Endodermal cell (in vitro differentiated cells): ENCODE results near the gene SYNPO2. TPM values are rescaled to one million over a fixed set of nuclear protein-coding genes. Genes with fewer than 3 reads are reported as not detected.

Experiments
- DNase-seq: peaks from one replicate; pipeline ENCODE4 v3.0.0-alpha.2; 2017
- H3K27ac ChIP-seq: 2 replicates; pipeline ENCODE4 v1.5.1; 2013; ENCODE audit warnings: mild to moderate bottlenecking, low read depth, low read length, moderate library complexity
- H3K27me3 ChIP-seq: 2 replicates; pipeline ENCODE4 v1.6.1; 2013; ENCODE audit warnings: mild to moderate bottlenecking, low read length, moderate library complexity; ENCODE audit not compliant: insufficient read depth, control insufficient read depth, poor library complexity, severe bottlenecking
- H3K36me3 ChIP-seq: 2 replicates; pipeline ENCODE4 v1.7.0; 2013; ENCODE audit warnings: mild to moderate bottlenecking, low read length, moderate library complexity; ENCODE audit not compliant: control insufficient read depth, insufficient read depth
- H3K4me1 ChIP-seq: one replicate; pipeline ENCODE4 v1.7.0; 2013; ENCODE audit warnings: low read length; ENCODE audit not compliant: control insufficient read depth, insufficient read depth
- H3K4me3 ChIP-seq: 2 replicates; pipeline ENCODE4 v1.5.1; 2013; ENCODE audit warnings: mild to moderate bottlenecking, low read length, moderate library complexity
- H3K9ac ChIP-seq: 2 replicates; pipeline ENCODE4 v1.6.1; 2013; ENCODE audit warnings: mild to moderate bottlenecking, low read length, moderate library complexity; ENCODE audit not compliant: poor library complexity, severe bottlenecking; ENCODE audit errors: extremely low read depth
- H3K9me3 ChIP-seq: 2 replicates; pipeline ENCODE4 v1.6.1; 2013; ENCODE audit warnings: mild to moderate bottlenecking, low read length, moderate library complexity; ENCODE audit not compliant: control insufficient read depth
- H3K27ac Mint-ChIP-seq: 2 replicates; pipeline ENCODE4 v1.8.0; 2020; ENCODE audit warnings: mixed read lengths
- H3K27me3 Mint-ChIP-seq: 2 replicates; pipeline ENCODE4 v1.8.0; 2021; ENCODE audit warnings: mild to moderate bottlenecking, mixed read lengths; ENCODE audit not compliant: insufficient read depth
- H3K36me3 Mint-ChIP-seq: 2 replicates; pipeline ENCODE4 v1.8.0; 2020; ENCODE audit warnings: low read depth, mixed read lengths
- H3K4me1 Mint-ChIP-seq: 2 replicates; pipeline ENCODE4 v1.8.0; 2020; ENCODE audit warnings: mixed read lengths
- H3K4me3 Mint-ChIP-seq: 2 replicates; pipeline ENCODE4 v1.8.0; 2020; ENCODE audit warnings: mild to moderate bottlenecking, moderate library complexity, mixed read lengths
- H3K9me3 Mint-ChIP-seq: 2 replicates; pipeline ENCODE4 v1.8.0; 2020; ENCODE audit warnings: mild to moderate bottlenecking, mixed read lengths
- CTCF ChIP-seq: fragments of 200-600 bp; sonication (generic); conservative IDR thresholded peaks from 2 replicates; pipeline ENCODE4 v1.5.0; 2021; ENCODE audit warnings: antibody characterized with exemption, mild to moderate bottlenecking
- WGBS, 2 experiments: methylation state at CpG; one replicate each; pipeline versions ENCODE4 v1.1.5 to v1.1.7; 2013; ENCODE audit warnings: missing lambda C conversion rate in 2 of 2, mixed read lengths in 1 of 2; ENCODE audit not compliant: insufficient coverage in 1 of 2, insufficient read length in 1 of 2; 5-methylcytosine and 5-hydroxymethylcytosine counted together
- total RNA-seq, 2 donors: library from RNA; stranded (reverse); fragmentation: NEBNext Ultra II Directional in 1 of 2; extraction: Animal tissue kit (Norgen Biotek cat#: 25700) in 1 of 2; gene quantifications; 2 replicates in 1 of 2; 3 replicates in 1 of 2; pipeline ENCODE4 v1.2.1, GENCODE V29; 2021

Gene SYNPO2
- total RNA-seq, 2 donors from 2014 or later = 0.09 to 0.37 TPM

GRCh38 chr4:118968813-118969212 is 80.2 kb downstream of the SYNPO2 start:
- TF ChIP-seq CTCF = no peak
- H3K4me1 Mint-ChIP-seq = peaks cover 13% of the 10 kb centered on the region
- Histone ChIP-seq H3K27ac (no peak overlapping the region), H3K36me3 (no peaks in the 10 kb centered on the region), H3K9me3 (no peaks in the 10 kb centered on the region), H3K9ac (no peak overlapping the region), H3K4me1 (no peaks in the 10 kb centered on the region), H3K4me3 (no peak overlapping the region), H3K27me3 (no peaks in the 10 kb centered on the region)
- DNase-seq = no peak
- no peaks in the 10 kb centered on the region for H3K9me3 Mint-ChIP-seq
- no peaks in the 10 kb centered on the region for H3K27me3 Mint-ChIP-seq
- H3K4me3 Mint-ChIP-seq = no peak overlapping the region
- H3K27ac Mint-ChIP-seq = no peak overlapping the region
- 71 to 76% methylated on average over 3 to 6 of the region's 6 CpGs for WGBS, 2 experiments
- no peaks in the 10 kb centered on the region for H3K36me3 Mint-ChIP-seq

- peak; percentile 76 for TF ChIP-seq CTCF
- H3K27ac ChIP-seq = no peak overlapping the region
- H3K36me3 ChIP-seq = no peaks in the 10 kb centered on the region
- Mint-ChIP-seq H3K9me3 (no peaks in the 10 kb centered on the region), H3K4me3 (no peak overlapping the region), H3K36me3 (no peaks in the 10 kb centered on the region), H3K4me1 (peaks cover 13% of the 10 kb centered on the region), H3K27me3 (no peaks in the 10 kb centered on the region), H3K27ac (no peak overlapping the region)
- 46 to 53% methylated on average over 3 to 5 of the region's 5 CpGs for WGBS, 2 experiments
- no peaks in the 10 kb centered on the region for H3K27me3 ChIP-seq
- DNase-seq = peak; percentile 63
- H3K4me3 ChIP-seq = no peak overlapping the region
- H3K9me3 ChIP-seq = no peaks in the 10 kb centered on the region
- no peaks in the 10 kb centered on the region for H3K4me1 ChIP-seq
- no peak overlapping the region for H3K9ac ChIP-seq
These were observed 80.7 kb downstream of the SYNPO2 start for GRCh38 chr4:118969359-118969758.

- Mint-ChIP-seq H3K36me3 (no peaks in the 10 kb centered on the region), H3K4me1 (peaks cover 11% of the 10 kb centered on the region), H3K4me3 (no peak overlapping the region), H3K9me3 (no peaks in the 10 kb centered on the region), H3K27ac (no peak overlapping the region), H3K27me3 (no peaks in the 10 kb centered on the region)
- Histone ChIP-seq H3K9me3 (no peaks in the 10 kb centered on the region), H3K27me3 (no peaks in the 10 kb centered on the region), H3K4me3 (no peak overlapping the region), H3K27ac (no peak overlapping the region), H3K9ac (no peak overlapping the region), H3K36me3 (no peaks in the 10 kb centered on the region), H3K4me1 (no peaks in the 10 kb centered on the region)
- no peak for TF ChIP-seq CTCF
- WGBS, 2 experiments = 91 to 100% methylated on average over 1 to 2 of the region's 2 CpGs
- no peak for DNase-seq
These were observed 83.5 kb downstream of the SYNPO2 start for GRCh38 chr4:118972167-118972566.
